Hepatocyte (in vitro differentiated cells): ENCODE data around the gene LPCAT3. TPM values are rescaled to one million over a fixed set of nuclear protein-coding genes. Genes with fewer than 3 reads are reported as not detected.

Experiments used
- DNase-seq: peaks from one replicate; pipeline ENCODE4 v3.0.0-alpha.2; 2016; ENCODE audit warnings: low spot score
- H2AFZ ChIP-seq: fragments of 200-600 bp; sonication (generic); 2 replicates; pipeline ENCODE4 v1.6.0; 2016; ENCODE audit warnings: antibody characterized with exemption, mild to moderate bottlenecking
- H3K27ac ChIP-seq: fragments of 200-600 bp; sonication (generic); 2 replicates; pipeline ENCODE4 v1.5.1; 2016; ENCODE audit warnings: mild to moderate bottlenecking
- H3K27me3 ChIP-seq: fragments of 200-600 bp; sonication (generic); 2 replicates; pipeline ENCODE4 v1.6.1; 2016
- H3K36me3 ChIP-seq: fragments of 200-600 bp; sonication (generic); replicated peaks from 2 replicates; pipeline ENCODE4 v1.5.1; 2016; ENCODE audit warnings: low read depth; ENCODE audit not compliant: insufficient read depth
- H3K4me1 ChIP-seq: fragments of 200-600 bp; sonication (generic); 2 replicates; pipeline ENCODE4 v1.5.1; 2016; ENCODE audit warnings: mild to moderate bottlenecking, moderate library complexity; ENCODE audit not compliant: insufficient read depth
- H3K4me2 ChIP-seq: fragments of 200-600 bp; sonication (generic); 2 replicates; pipeline ENCODE4 v1.6.0; 2016
- H3K4me3 ChIP-seq: fragments of 200-600 bp; sonication (generic); 2 replicates; pipeline ENCODE4 v1.5.1; 2016; ENCODE audit warnings: mild to moderate bottlenecking
- H3K79me2 ChIP-seq: fragments of 200-600 bp; sonication (generic); 2 replicates; pipeline ENCODE4 v1.6.0; 2017; ENCODE audit warnings: mild to moderate bottlenecking
- H3K9me2 ChIP-seq: fragments of 200-600 bp; sonication (generic); replicated peaks from 2 replicates; pipeline ENCODE4 v1.6.0; 2017; ENCODE audit warnings: mild to moderate bottlenecking; ENCODE audit not compliant: insufficient read depth
- H3K9me3 ChIP-seq: fragments of 200-600 bp; sonication (generic); 2 replicates; pipeline ENCODE4 v1.5.1; 2016; ENCODE audit warnings: low read depth, mild to moderate bottlenecking
- H4K20me1 ChIP-seq: fragments of 200-600 bp; sonication (generic); 2 replicates; pipeline ENCODE4 v1.6.0; 2016; ENCODE audit warnings: mild to moderate bottlenecking; ENCODE audit not compliant: insufficient read depth, poor library complexity, severe bottlenecking
- EZH2 ChIP-seq: fragments of 200-600 bp; sonication (generic); IDR thresholded peaks from 2 replicates; pipeline ENCODE4 v1.6.1; 2016; ENCODE audit warnings: antibody characterized with exemption, mild to moderate bottlenecking, borderline replicate concordance
- EZH2phosphoT487 ChIP-seq: fragments of 200-600 bp; sonication (generic); IDR thresholded peaks from one replicate; pipeline ENCODE4 v1.6.1; 2018; ENCODE audit warnings: antibody characterized with exemption, mild to moderate bottlenecking, low read depth, moderate library complexity; ENCODE audit not compliant: unreplicated experiment, severe bottlenecking
- WGBS: methylation state at CpG from one replicate; pipeline ENCODE4 v1.1.6; 2016; ENCODE audit warnings: low lambda C conversion rate; ENCODE audit errors: missing lambda C conversion rate; 5-methylcytosine and 5-hydroxymethylcytosine counted together
- polyA plus RNA-seq: library from polyadenylated mRNA; unstranded; fragments of >200 nt; fragmentation: Nextera tagmentation; extraction: Ambion mirVana; gene quantifications from 2 replicates; pipeline ENCODE4 v1.2.1, GENCODE V29; 2016
- total RNA-seq: library from RNA; depleted of rRNA; stranded (reverse); fragments of >200 nt; gene quantifications from 2 replicates; pipeline ENCODE4 v1.2.3, GENCODE V29; 2014
- TF ChIP-seq, protein P1 (sequence below): fragments of 200-600 bp; sonication (generic); IDR thresholded peaks from 2 replicates; pipeline ENCODE4 v1.5.1; 2016; ENCODE audit warnings: antibody characterized with exemption, mild to moderate bottlenecking; ENCODE audit not compliant: poor library complexity

LPCAT3 gene
- total and polyA plus RNA-seq, 2 experiments from 2014 or later, result 78.6 to 119 TPM

DNA sequence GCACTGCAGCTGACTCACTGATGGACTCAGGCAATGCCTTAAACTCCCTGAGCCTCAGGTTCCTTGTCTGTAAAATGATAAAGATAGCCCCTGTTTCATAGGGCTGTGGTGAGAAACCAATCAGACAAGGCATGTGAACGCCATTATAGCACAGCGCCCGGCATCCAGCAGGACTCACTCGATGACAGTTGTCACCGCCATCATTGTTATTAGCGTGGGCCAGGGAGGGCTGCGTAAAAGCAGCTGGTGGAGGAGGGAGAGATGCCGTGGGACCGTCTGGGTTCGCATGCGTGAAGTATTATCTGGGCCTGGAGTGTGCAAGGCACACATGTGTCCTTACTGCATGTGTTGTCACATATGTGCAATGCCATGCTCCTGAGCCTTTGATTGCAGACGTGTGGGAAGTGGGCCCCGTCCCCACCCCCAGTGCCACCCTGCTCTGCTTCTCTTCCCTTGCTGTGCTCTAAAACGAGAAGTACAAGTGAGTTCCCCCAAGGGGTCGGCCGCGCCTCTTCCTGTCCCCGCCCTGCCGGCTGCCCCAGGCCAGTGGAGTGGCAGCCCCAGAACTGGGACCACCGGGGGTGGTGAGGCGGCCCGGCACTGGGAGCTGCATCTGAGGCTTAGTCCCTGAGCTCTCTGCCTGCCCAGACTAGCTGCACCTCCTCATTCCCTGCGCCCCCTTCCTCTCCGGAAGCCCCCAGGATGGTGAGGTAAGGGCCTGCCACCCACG lies 67.3 kb downstream of the LPCAT3 start, which contains the start of gene PTPN6:
PTPN6 (plus strand) TSS at position 546 of the 730 bp plus-strand sequence; CDS start at position 703, 157 bp downstream.
- Histone ChIP-seq H4K20me1 (no peaks in the 10 kb centered on the region), H3K9me3 (no peaks in the 10 kb centered on the region), H3K79me2 (peaks cover 10% of the 10 kb centered on the region), H3K4me3 (no peak within 1 kb of the TSS), H2AFZ (no peak within 1 kb of the TSS), H3K27ac (no peak within 1 kb of the TSS), H3K4me2 (no peak within 1 kb of the TSS), H3K27me3 (no peaks in the 10 kb centered on the region), H3K36me3 (no peaks in the 10 kb centered on the region), H3K9me2 (no peaks in the 10 kb centered on the region), H3K4me1 (peaks cover 4% of the 10 kb centered on the region)
- WGBS, result 88% methylated on average over 24 of the region's 25 CpGs
- DNase-seq, result no peak
- TF ChIP-seq EZH2phosphoT487 (no peak), EZH2 (no peak)
- TF ChIP-seq, protein P1, sequence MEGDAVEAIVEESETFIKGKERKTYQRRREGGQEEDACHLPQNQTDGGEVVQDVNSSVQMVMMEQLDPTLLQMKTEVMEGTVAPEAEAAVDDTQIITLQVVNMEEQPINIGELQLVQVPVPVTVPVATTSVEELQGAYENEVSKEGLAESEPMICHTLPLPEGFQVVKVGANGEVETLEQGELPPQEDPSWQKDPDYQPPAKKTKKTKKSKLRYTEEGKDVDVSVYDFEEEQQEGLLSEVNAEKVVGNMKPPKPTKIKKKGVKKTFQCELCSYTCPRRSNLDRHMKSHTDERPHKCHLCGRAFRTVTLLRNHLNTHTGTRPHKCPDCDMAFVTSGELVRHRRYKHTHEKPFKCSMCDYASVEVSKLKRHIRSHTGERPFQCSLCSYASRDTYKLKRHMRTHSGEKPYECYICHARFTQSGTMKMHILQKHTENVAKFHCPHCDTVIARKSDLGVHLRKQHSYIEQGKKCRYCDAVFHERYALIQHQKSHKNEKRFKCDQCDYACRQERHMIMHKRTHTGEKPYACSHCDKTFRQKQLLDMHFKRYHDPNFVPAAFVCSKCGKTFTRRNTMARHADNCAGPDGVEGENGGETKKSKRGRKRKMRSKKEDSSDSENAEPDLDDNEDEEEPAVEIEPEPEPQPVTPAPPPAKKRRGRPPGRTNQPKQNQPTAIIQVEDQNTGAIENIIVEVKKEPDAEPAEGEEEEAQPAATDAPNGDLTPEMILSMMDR, result no peak

GRCh38 chr12:6950401-6950801 lies 67.9 kb downstream of the LPCAT3 start:
- WGBS, result 87% methylated on average over 1 of the region's 1 CpG
- no peak overlapping the region for H3K27ac ChIP-seq
- H3K36me3 ChIP-seq, result no peaks in the 10 kb centered on the region
- H2AFZ ChIP-seq, result no peak overlapping the region
- no peaks in the 10 kb centered on the region for H3K27me3 ChIP-seq
- H4K20me1 ChIP-seq, result no peaks in the 10 kb centered on the region
- H3K9me3 ChIP-seq, result no peaks in the 10 kb centered on the region
- H3K4me3 ChIP-seq, result no peak overlapping the region
- peaks cover 10% of the 10 kb centered on the region for H3K4me1 ChIP-seq
- TF ChIP-seq EZH2phosphoT487 (no peak), EZH2 (no peak)
- TF ChIP-seq, protein P1, result no peak
- peaks cover 13% of the 10 kb centered on the region for H3K79me2 ChIP-seq
- no peak for DNase-seq
- H3K4me2 ChIP-seq, result no peak overlapping the region
- H3K9me2 ChIP-seq, result no peaks in the 10 kb centered on the region

DNA sequence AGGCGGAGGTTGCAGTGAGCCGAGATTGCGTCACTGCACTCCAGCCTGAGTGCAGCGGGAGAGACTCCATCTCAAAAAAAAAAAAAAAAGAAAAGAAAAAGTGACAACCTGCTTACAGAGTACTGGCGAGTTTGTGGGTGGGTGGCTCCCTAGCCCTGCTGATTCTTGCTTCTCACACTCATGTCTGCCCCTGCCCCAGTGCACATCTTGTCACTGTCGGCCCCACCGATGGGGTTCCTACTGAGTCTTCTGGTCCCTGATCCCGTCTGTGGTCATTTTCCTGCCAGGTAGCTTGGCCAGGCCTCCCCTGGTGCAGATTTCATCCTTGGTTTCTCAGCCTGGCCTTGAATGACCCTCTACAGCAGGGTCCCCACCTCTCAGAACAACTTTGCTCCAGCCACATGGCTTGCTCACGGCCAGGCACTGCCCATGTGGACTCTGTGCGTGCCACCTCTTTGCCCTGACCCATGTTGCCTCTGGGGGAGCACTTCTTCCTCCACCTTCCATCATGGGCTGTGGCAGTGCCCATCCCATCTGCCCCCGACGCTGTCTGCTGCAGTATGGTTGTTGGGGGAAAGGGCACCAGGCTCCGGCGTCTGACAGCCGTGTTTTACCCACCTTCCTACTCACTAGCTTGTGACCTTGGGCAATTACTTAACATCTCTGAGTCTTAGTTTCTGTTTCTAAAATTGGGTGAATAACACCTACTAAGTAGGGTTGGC lies 69.2 kb downstream of the LPCAT3 start:
- no peaks in the 10 kb centered on the region for H3K36me3 ChIP-seq
- no peak overlapping the region for H3K27ac ChIP-seq
- no peaks in the 10 kb centered on the region for H3K9me2 ChIP-seq
- H3K27me3 ChIP-seq, result no peaks in the 10 kb centered on the region
- no peak overlapping the region for H3K4me2 ChIP-seq
- no peaks in the 10 kb centered on the region for H3K9me3 ChIP-seq
- TF ChIP-seq, protein P1, result no peak
- TF ChIP-seq EZH2 (no peak), EZH2phosphoT487 (no peak)
- H3K79me2 ChIP-seq, result peaks cover 18% of the 10 kb centered on the region
- no peaks in the 10 kb centered on the region for H4K20me1 ChIP-seq
- H3K4me3 ChIP-seq, result no peak overlapping the region
- no peak for DNase-seq
- peaks cover 17% of the 10 kb centered on the region for H3K4me1 ChIP-seq
- no peak overlapping the region for H2AFZ ChIP-seq
- WGBS, result 95% methylated on average over 15 of the region's 15 CpGs
